ENCODE data around the gene COMT.

Gene COMT

GRCh38 chr22:19987394-19988306 is 46.1 kb downstream of the COMT start:
- no peak for DNase-seq

GRCh38 chr22:19988331-19988808 is 46.8 kb downstream of the COMT start:
- in situ Hi-C loops (cut with HindIII; ENCODE audit: low pct_ligation_motif_present, low pct_unique_long_range_greater_than_20kb, low sequenced_read_pairs): no loop called here
- no peak for DNase-seq

More at GRCh38 chr22:19987394-19988306, 46.1 kb downstream of the COMT start:
- in situ Hi-C loops (cut with HindIII; ENCODE audit: low pct_ligation_motif_present, low pct_unique_long_range_greater_than_20kb, low sequenced_read_pairs): no loop called here

GRCh38 chr22:19988965-19989724 is 47.6 kb downstream of the COMT start:
- no peak for DNase-seq
- in situ Hi-C loops (cut with HindIII; ENCODE audit: low pct_ligation_motif_present, low pct_unique_long_range_greater_than_20kb, low sequenced_read_pairs): no loop called here

GRCh38 chr22:19989725-19990067 is 48.1 kb downstream of the COMT start:
- DNase-seq: no peak
- in situ Hi-C loops (cut with HindIII; ENCODE audit: low pct_ligation_motif_present, low pct_unique_long_range_greater_than_20kb, low sequenced_read_pairs): no loop called here

- in situ Hi-C loops (cut with HindIII; ENCODE audit: low pct_ligation_motif_present, low pct_unique_long_range_greater_than_20kb, low sequenced_read_pairs): no loop called here
These were observed 48.6 kb downstream of the COMT start for GRCh38 chr22:19990188-19990587.

GRCh38 chr22:19990609-19991394 is 49.2 kb downstream of the COMT start:
- no peak for DNase-seq

More at GRCh38 chr22:19990188-19990587, 48.6 kb downstream of the COMT start:
- DNase-seq: no peak

GRCh38 chr22:19991395-19991644 is 49.7 kb downstream of the COMT start:
- no peak for DNase-seq
- in situ Hi-C loops (cut with HindIII; ENCODE audit: low pct_ligation_motif_present, low pct_unique_long_range_greater_than_20kb, low sequenced_read_pairs): no loop called here

More at GRCh38 chr22:19990609-19991394, 49.2 kb downstream of the COMT start:
- in situ Hi-C loops (cut with HindIII; ENCODE audit: low pct_ligation_motif_present, low pct_unique_long_range_greater_than_20kb, low sequenced_read_pairs): no loop called here

GRCh38 chr22:19991645-19992451 is 50.3 kb downstream of the COMT start:
- in situ Hi-C loops (cut with HindIII; ENCODE audit: low pct_ligation_motif_present, low pct_unique_long_range_greater_than_20kb, low sequenced_read_pairs): no loop called here
- DNase-seq: no peak

GRCh38 chr22:19992481-19992911 is 50.9 kb downstream of the COMT start:
- DNase-seq: no peak
- in situ Hi-C loops (cut with HindIII; ENCODE audit: low pct_ligation_motif_present, low pct_unique_long_range_greater_than_20kb, low sequenced_read_pairs): no loop called here

GRCh38 chr22:19992921-19993355 is 51.4 kb downstream of the COMT start:
- in situ Hi-C loops (cut with HindIII; ENCODE audit: low pct_ligation_motif_present, low pct_unique_long_range_greater_than_20kb, low sequenced_read_pairs): no loop called here
- DNase-seq: no peak

- DNase-seq: no peak
- in situ Hi-C loops (cut with HindIII; ENCODE audit: low pct_ligation_motif_present, low pct_unique_long_range_greater_than_20kb, low sequenced_read_pairs): no loop called here
These were observed 52.4 kb downstream of the COMT start for GRCh38 chr22:19993926-19994325.

GRCh38 chr22:19994851-19995610 is 53.5 kb downstream of the COMT start:
- DNase-seq: no peak
- in situ Hi-C loops (cut with HindIII; ENCODE audit: low pct_ligation_motif_present, low pct_unique_long_range_greater_than_20kb, low sequenced_read_pairs): no loop called here

GRCh38 chr22:19995611-19996339 is 54.2 kb downstream of the COMT start:
- in situ Hi-C loops (cut with HindIII; ENCODE audit: low pct_ligation_motif_present, low pct_unique_long_range_greater_than_20kb, low sequenced_read_pairs): no loop called here
- DNase-seq: no peak

GRCh38 chr22:19996694-19997384 is 55.3 kb downstream of the COMT start:
- DNase-seq: no peak
- in situ Hi-C loops (cut with HindIII; ENCODE audit: low pct_ligation_motif_present, low pct_unique_long_range_greater_than_20kb, low sequenced_read_pairs): no loop called here

GRCh38 chr22:19997561-19998231 is 56.1 kb downstream of the COMT start:
- in situ Hi-C loops (cut with HindIII; ENCODE audit: low pct_ligation_motif_present, low pct_unique_long_range_greater_than_20kb, low sequenced_read_pairs): no loop called here
- no peak for DNase-seq
